ENCODE results near the gene RHBDL1. TPM values are rescaled to one million over a fixed set of nuclear protein-coding genes. Genes with fewer than 3 reads are reported as not detected.
"Not testable (repeated sequence)": the region's sequence is repeated elsewhere in the genome, so short reads cannot be mapped to it uniquely, and the experiment has no call there.

RHBDL1 gene
- total RNA-seq, 1 donor from 2014 or later: 1.2 TPM

DNA sequence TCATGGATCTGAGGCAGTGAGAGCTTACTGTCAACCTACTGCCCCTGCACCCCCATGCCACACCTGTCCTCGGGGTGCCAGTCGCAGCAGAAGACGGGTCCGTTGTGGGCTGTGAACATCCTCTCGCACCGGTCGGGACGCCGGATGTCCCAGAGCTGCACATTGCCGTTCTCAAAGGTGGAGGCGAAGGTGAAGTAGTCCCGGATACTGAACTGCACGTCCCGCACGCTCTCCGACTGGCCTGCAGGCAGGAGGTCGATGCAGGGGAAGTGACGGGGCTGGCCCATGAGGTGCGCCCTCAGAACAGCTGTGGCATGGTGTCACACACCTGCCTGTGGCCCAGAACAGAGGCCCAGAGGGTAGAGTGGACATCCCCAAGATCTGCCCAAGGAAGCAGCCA, 12.0 kb downstream of the RHBDL1 start:
- no peak for DNase-seq

DNA sequence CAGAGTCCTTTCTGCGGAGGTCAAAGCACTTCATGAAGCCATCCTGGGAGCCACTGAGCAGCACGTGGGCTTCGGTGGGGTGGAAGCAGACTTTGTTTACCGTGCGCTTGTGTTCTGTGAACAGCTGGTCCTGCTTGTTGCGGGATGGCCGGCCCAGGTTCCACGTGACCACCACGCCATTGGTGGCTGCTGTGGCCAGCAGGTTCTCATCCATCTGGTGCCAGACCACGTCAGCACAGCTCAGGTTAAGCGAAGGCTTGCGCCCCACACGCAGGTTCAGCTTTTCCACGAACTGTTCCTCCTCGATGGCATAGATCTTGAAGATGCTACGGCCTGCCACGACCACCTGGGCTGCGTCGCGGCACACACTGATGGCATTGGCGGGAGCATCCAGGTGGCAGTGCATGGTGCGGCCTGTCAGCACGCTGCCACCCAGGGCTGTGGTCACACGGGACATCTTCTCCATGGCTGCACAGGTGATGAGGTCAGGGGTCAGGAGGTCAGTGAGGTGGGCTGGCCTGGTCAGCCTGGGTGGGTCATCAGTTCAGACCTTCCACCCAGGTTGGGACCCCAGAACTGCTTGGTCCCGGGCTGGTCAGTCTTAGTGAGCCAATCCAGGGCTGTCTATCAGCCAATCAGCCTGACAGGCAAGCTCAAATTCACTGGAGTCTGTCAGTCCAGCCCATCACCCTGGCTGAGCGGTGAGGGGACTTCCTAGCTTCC, 13.9 kb downstream of the RHBDL1 start:
- no peak for DNase-seq

DNA sequence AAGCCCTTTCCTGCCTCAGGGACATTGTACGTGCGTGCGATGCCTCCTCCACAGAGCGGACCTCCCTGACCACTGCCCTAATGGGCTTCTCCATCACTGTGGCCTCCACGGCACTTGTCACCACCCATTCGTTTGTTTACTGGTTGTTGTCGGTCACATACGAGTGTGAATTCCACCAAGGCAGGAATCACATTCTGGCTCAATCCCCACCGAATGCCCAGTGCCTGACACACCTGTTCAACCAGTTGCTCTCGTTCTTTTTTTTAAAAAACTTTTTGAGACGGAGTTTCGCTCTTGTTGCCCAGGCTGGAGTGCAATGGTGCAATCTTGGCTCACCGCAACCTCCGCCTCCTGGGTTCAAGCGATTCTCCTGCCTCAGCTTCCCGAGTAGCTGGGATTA, 15.8 kb downstream of the RHBDL1 start:
- not testable (repeated sequence) for DNase-seq

DNA sequence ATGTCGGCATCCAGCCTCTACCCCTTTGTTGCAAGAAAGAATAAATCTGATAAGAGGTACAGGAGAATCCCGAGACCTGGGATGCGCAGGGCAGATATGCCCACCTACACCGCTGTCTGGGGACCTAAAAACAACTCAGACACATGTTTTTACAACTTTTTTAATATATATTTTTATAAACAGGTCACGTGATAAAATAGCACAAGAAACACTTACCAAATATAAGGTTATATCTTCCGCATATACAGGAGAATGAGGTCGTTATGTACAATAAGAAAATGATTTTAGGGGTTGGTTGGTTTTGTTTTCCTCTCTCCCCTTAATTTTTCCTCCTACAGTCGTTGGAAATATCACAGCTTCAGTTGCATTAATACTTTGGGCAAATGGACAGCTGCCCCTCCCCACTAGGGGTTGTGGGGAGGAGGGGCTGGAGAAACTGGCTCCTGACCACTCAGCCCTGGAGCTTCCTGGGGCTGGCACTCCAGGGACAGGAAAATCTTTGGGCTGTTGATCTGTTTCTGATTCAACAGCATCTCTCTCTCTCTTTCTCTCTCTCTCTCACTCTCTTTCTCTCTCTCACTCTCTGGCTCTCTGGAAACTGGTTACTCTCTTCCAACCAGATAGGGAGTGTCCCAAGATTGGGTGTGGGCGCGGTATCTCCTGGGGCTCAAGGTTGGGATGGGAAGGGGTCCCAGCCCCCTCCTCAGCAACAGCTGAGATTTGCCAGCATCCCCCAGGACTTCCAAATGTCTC, 17.1 kb downstream of the RHBDL1 start:
- no peak for DNase-seq

DNA sequence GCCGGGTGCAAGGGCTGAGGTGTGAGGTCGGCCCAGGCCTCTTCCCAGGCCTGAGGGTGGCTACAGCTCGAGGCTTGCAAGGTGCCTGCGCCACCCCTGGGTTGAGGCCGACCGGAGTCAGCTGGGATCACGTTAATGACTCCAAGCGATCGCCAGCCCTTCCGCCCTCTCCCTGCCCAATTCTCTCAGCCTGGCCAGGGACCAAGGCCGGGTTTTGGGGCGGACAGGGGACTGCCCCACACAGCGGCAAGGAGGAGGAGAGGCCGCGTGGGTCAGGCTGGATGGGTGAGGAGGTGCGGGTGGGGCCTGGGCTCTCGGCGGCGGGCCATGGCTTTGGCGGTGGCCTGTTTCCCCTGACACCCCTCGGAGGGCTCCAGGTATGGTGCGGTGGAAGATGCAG, 17.9 kb downstream of the RHBDL1 start:
- no peak for DNase-seq

- no peak for DNase-seq
Observed at GRCh38 chr16:693766-694165, 18.3 kb downstream of the RHBDL1 start.

DNA sequence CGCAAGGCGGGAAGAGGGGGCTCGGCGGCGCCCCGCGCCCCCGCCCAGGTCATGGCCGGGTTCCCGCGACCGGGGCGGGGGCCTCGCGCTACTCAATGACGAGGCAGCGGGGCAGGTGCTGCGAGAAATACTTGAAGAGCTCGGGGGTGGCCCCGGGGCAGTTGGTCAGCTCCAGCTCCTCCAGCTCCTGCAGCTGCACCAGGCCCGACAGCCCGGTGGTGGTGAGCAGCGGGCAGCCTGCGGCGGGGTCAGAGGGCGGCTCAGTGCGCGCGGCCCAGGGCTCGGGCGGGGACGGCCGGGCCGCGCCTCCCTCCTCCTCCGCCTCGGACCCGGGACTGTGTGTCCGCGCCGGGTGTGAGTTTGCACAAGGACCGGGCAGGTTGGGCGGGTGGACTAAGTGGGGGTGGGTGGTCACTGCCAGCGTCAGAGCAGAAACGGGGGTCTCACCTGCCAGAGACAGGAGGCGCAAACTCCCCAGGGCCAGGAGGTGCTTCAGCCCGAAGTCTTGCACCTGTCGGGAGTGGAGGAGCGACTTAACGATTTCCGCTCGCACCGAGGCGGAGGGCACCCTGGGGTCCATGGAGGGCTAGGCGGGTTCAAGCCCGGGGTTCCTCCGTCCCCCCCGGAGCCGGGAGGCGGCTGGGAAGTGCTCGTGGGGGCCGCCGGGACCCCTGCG, 18.9 kb downstream of the RHBDL1 start:
- DNase-seq: no peak

DNA sequence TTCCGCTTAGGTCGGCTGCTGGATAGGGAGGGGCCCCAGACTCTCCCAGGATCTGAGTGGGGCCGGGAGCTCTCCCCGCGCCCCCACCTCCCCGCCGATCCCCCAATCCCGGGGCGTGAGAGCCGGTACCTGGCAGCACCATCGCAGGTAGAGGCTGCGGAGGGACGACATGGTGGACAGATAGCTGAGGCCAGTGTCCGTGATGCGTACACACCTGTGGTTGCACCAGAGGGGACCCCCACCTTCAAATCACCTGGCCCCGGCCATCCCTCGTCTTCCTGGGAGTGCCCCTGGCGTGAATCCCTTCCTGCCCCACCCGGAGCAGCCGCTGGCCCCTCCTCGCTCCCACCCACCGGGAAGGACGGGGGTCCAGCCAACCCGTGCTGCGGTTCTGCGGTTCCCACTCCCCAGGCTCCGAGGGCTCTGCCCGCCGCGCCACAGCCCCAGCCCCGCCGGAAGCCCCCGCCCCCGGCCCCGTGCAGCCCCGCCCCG, 19.4 kb downstream of the RHBDL1 start:
- no peak for DNase-seq

DNA sequence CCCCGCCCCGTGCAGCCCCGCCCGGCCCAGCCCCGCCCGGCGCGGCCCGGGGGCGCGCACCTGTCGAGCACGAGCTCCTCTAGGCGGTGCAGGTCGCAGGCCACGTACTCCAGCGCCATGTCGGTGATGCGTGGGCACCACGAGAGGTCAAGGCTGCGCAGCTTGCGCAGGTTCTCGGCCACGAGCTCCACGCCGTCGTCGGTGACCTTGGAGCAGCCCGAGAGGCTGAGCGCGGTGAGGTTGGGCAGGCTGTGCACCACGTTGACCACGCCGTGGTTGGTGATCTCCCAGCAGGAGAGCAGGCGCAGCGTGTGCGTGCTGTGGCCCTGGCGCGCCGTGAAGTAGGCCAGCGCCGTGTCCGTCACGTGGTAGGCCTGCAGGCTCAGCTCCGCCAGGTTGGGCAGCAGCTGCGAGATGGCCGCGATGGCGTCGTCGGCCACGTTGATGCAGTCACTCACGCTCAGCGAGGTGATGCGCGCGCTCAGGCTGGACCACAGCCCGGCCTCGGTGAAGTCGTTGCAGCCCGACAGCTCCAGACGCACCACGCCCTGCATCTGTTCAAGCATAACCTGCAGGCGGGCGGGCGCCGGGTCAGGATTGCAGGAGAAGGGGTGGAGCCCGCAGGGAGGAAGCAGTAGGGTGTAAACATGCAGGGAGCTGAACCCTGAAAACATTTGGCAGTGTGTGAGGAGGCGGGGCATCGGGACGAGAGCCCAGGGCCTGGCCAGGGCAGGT, 20.1 kb downstream of the RHBDL1 start:
- no peak for DNase-seq

DNA sequence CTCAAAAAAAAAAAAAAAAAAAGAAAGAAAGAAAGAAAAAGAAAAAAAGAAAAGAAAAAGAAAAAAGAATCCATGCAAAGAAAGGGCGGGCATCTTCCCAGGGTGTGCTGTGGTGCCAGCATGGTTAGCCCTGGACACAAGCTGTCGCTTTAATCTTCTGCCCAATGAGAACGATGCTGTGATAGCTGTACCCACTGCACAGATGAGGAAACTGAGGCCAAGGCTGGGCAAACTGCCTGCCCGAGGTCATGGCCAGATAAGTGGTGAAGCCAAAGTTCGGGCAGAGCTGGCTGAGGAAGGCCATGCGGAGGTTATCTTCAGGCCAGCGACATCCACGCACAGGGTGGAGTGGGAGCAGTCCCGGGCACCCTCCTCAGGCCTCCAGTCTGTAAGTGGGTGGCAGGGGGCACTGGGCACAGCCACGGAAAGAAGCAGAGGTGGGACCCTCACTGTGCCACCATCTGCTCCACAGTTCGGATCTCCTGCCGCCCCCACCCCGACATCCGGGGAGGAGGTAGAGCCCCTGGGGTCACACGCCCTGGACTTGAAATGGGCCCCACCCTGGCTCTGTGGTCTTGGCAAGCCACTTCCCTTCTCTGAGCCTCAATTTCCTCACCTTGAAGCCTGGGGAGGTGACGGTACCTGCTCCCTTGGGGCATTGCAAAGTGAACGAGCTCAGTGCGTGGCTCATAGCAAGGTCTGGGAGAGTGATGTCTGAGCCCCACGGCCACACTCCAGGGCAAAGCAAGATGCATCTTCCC, 23.6 kb downstream of the RHBDL1 start:
- no peak for DNase-seq

GRCh38 chr16:700684-701584, 25.5 kb downstream of the RHBDL1 start:
- DNase-seq: no peak

DNA sequence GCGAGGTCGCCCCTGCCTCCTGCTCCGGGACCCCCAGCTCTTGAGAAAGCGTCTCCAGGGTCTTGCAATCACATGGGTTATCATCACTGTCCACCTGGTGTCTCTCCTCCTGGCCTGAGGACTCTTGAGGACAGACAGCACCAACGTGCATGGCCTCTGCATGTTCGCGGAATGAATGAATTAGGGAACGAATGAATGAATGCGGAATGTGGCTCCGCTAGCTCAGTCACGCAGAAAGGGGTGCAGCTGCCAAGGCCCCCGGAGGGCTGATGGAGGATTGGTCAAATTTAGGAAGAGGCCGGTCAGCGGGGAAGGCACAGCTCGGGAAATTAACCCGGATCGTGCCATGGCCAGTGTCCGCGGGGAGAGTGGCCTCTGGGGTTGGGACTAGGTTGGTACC, 26.9 kb downstream of the RHBDL1 start:
- no peak for DNase-seq

- no peak for DNase-seq
Observed at GRCh38 chr16:703406-703805, 27.9 kb downstream of the RHBDL1 start.

- DNase-seq: no peak
Observed at GRCh38 chr16:704047-704446, 28.6 kb downstream of the RHBDL1 start.

GRCh38 chr16:704552-705380, 29.3 kb downstream of the RHBDL1 start:
- DNase-seq: no peak

- DNase-seq: no peak
Observed at GRCh38 chr16:705431-706188, 30.1 kb downstream of the RHBDL1 start, which contains the start of gene FBXL16. TSS of gene FBXL16 (minus strand) at chr16:705801. CDS start at chr16:697405, 8,396 bp downstream.

- DNase-seq: no peak
Observed at GRCh38 chr16:706189-707061, 31.0 kb downstream of the RHBDL1 start.

DNA sequence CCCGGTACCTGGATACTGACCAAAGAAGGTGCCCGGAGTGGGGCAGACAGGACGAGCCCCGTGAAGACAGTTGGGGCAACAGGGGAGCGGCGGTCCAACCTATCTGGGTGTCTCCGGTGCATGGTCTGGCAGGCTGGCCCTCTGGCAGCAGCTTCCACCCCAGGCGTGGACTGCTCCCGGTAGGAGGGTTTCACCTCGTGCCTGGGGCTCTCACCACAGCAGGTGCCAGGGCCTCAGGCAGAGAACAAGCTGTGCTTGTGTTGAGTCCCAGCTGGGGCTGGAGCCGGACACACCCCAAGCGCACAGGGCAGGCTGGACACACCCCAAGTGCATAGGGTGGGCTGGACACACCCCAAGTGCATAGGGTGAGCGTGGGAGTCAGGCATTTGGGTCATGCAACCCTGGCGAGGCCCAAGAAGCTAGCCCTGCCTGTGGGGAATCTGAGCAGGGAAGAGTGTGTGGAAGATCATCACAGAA, 31.6 kb downstream of the RHBDL1 start:
- DNase-seq: no peak

All from skin of body (tissue), 2 donors.